Neural cell (in vitro differentiated cells): ENCODE data around the gene CCDC60. TPM values are rescaled to one million over a fixed set of nuclear protein-coding genes. Genes with fewer than 3 reads are reported as not detected.
A peak's percentile ranks its signal among the peaks of the same experiment; 100 is the strongest.

Experiments
- H2AFZ ChIP-seq: fragments of 200-600, 300-800 bp; sonication (generic), shearing (Covaris generic); 2 replicates; pipeline ENCODE4 v1.6.0; 2014; ENCODE audit warnings: low read depth, mild to moderate bottlenecking, antibody characterized with exemption, low read length, moderate library complexity
- H3F3A ChIP-seq: fragments of 200-600 bp; shearing (Covaris generic); 2 replicates; pipeline ENCODE4 v1.6.1; 2016; ENCODE audit warnings: mild to moderate bottlenecking, moderate library complexity, mixed read lengths, antibody characterized with exemption, low read length; ENCODE audit not compliant: insufficient read depth, poor library complexity, severe bottlenecking
- H3K27ac ChIP-seq: fragments of 200-600, 300-800 bp; sonication (generic), shearing (Covaris generic); 2 replicates; pipeline ENCODE4 v1.5.1; 2014; ENCODE audit warnings: mild to moderate bottlenecking, low read length, moderate library complexity
- H3K27me3 ChIP-seq: fragments of 300-800, 200-600 bp; sonication (generic), shearing (Covaris generic); 2 replicates; pipeline ENCODE4 v1.6.0; 2014; ENCODE audit warnings: mild to moderate bottlenecking, low read depth, low read length, moderate library complexity; ENCODE audit not compliant: insufficient read depth
- H3K36me3 ChIP-seq: fragments of 300-800, 200-600 bp; sonication (generic), shearing (Covaris generic); 2 replicates; pipeline ENCODE4 v1.5.1; 2014; ENCODE audit warnings: mild to moderate bottlenecking, antibody characterized with exemption, low read length, moderate library complexity; ENCODE audit not compliant: insufficient read depth
- H3K4me2 ChIP-seq: fragments of 300-800, 200-600 bp; sonication (generic), shearing (Covaris generic); 2 replicates; pipeline ENCODE4 v1.6.0; 2014; ENCODE audit warnings: mild to moderate bottlenecking, low read length
- H3K4me3 ChIP-seq: fragments of 300-800, 200-600 bp; sonication (generic), shearing (Covaris generic); 2 replicates; pipeline ENCODE4 v1.5.1; 2014; ENCODE audit warnings: mild to moderate bottlenecking, low read length, moderate library complexity
- H3K79me2 ChIP-seq: fragments of 200-600 bp; shearing (Covaris generic); replicated peaks from 2 replicates; pipeline ENCODE4 v1.6.0; 2014; ENCODE audit warnings: mild to moderate bottlenecking, low read length, moderate library complexity; ENCODE audit not compliant: insufficient read depth
- H3K9ac ChIP-seq: fragments of 300-800, 200-600 bp; sonication (generic), shearing (Covaris generic); 2 replicates; pipeline ENCODE4 v1.6.1; 2016; ENCODE audit warnings: mild to moderate bottlenecking, low read length, mixed read lengths
- H3K9me2 ChIP-seq: fragments of 200-600 bp; shearing (Covaris generic); 2 replicates; pipeline ENCODE4 v1.6.1; 2016; ENCODE audit warnings: mild to moderate bottlenecking, low read length, mixed read lengths; ENCODE audit not compliant: insufficient read depth
- H3K9me3 ChIP-seq: fragments of 200-600, 300-800 bp; sonication (generic), shearing (Covaris generic); 2 replicates; pipeline ENCODE4 v1.6.1; 2016; ENCODE audit warnings: mild to moderate bottlenecking, mixed run types, low read length, moderate library complexity, mixed read lengths
- H4K20me1 ChIP-seq: fragments of 200-600 bp; shearing (Covaris generic); 2 replicates; pipeline ENCODE4 v1.6.1; 2016; ENCODE audit warnings: mild to moderate bottlenecking, mixed run types; ENCODE audit not compliant: insufficient read depth
- EP300 ChIP-seq: fragments of 450-650 bp; conservative IDR thresholded peaks from 2 replicates; pipeline ENCODE4 v1.6.1; 2014; ENCODE audit warnings: antibody characterized with exemption, mild to moderate bottlenecking, moderate library complexity; ENCODE audit not compliant: poor library complexity, severe bottlenecking
- EZH2 ChIP-seq: fragments of 200-600, 300-800 bp; shearing (Covaris generic), sonication (generic); IDR thresholded peaks from 2 replicates; pipeline ENCODE4 v1.6.1; 2014; ENCODE audit warnings: antibody characterized with exemption, low read length, borderline replicate concordance, mild to moderate bottlenecking; ENCODE audit not compliant: insufficient read depth, poor library complexity, severe bottlenecking
- MXI1 ChIP-seq: fragments of 450-650 bp; conservative IDR thresholded peaks from 2 replicates; pipeline ENCODE4 v1.6.1; 2014; ENCODE audit warnings: antibody characterized with exemption, mild to moderate bottlenecking; ENCODE audit not compliant: poor library complexity, severe bottlenecking
- POLR2AphosphoS5 ChIP-seq: IDR thresholded peaks from 2 replicates; pipeline ENCODE4 v1.6.1; 2012
- RAD21 ChIP-seq: fragments of 450-650 bp; conservative IDR thresholded peaks from 2 replicates; pipeline ENCODE4 v1.6.1; 2014; ENCODE audit warnings: antibody characterized with exemption, mild to moderate bottlenecking, moderate library complexity
- SMC3 ChIP-seq: fragments of 450-650 bp; conservative IDR thresholded peaks from 2 replicates; pipeline ENCODE4 v1.6.1; 2014; ENCODE audit warnings: antibody characterized with exemption, mild to moderate bottlenecking, moderate library complexity; ENCODE audit not compliant: poor library complexity
- TAF1 ChIP-seq: IDR thresholded peaks from 2 replicates; pipeline ENCODE4 v1.6.1; 2012; ENCODE audit warnings: low read depth
- polyA plus RNA-seq: library from polyadenylated mRNA; depleted of rRNA; stranded (reverse); fragments of >200 nt; gene quantifications from 2 replicates; pipeline ENCODE4 v1.2.3, GENCODE V29; 2014
- TF ChIP-seq, protein P1 (sequence below): IDR thresholded peaks from 2 replicates; pipeline ENCODE4 v1.6.1; 2012; ENCODE audit warnings: borderline replicate concordance
- TF ChIP-seq, protein P2 (sequence below): fragments of 450-650 bp; IDR thresholded peaks from 2 replicates; pipeline ENCODE4 v1.5.1; 2014; ENCODE audit warnings: antibody characterized with exemption, mild to moderate bottlenecking, moderate library complexity; ENCODE audit not compliant: poor library complexity, severe bottlenecking

Gene CCDC60
- polyA plus RNA-seq, 1 donor from 2014 or later = not detected

DNA sequence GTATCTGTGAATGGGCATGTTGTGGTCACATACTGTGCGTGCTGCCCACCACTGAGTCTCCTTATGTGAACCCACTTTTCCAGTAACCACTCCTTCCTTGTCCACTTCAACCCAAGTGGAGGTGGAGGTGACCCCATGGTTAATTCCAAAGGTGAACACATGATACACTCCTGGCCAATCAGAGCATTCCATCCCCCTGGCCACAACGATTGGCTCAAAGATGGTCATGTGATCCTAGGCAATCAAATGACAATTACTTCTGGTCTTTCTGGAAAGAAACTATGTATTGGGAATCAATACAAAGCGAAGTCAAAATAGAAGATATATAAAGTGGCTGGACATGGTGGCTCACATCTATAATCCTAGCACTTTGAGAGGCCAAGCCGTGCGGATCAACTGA lies 20.2 kb upstream of the CCDC60 start:
- Histone ChIP-seq H3K27ac (no peak overlapping the region), H3F3A (no peaks in the 10 kb centered on the region), H3K9me3 (no peaks in the 10 kb centered on the region), H3K9me2 (no peaks in the 10 kb centered on the region), H3K36me3 (no peaks in the 10 kb centered on the region), H4K20me1 (no peaks in the 10 kb centered on the region), H3K79me2 (no peaks in the 10 kb centered on the region), H3K4me2 (no peak overlapping the region), H2AFZ (no peak overlapping the region), H3K9ac (no peak overlapping the region), H3K27me3 (no peaks in the 10 kb centered on the region), H3K4me3 (no peak overlapping the region)
- TF ChIP-seq EP300 (no peak), TAF1 (no peak), MXI1 (no peak), EZH2 (no peak)
- TF ChIP-seq, protein P1, sequence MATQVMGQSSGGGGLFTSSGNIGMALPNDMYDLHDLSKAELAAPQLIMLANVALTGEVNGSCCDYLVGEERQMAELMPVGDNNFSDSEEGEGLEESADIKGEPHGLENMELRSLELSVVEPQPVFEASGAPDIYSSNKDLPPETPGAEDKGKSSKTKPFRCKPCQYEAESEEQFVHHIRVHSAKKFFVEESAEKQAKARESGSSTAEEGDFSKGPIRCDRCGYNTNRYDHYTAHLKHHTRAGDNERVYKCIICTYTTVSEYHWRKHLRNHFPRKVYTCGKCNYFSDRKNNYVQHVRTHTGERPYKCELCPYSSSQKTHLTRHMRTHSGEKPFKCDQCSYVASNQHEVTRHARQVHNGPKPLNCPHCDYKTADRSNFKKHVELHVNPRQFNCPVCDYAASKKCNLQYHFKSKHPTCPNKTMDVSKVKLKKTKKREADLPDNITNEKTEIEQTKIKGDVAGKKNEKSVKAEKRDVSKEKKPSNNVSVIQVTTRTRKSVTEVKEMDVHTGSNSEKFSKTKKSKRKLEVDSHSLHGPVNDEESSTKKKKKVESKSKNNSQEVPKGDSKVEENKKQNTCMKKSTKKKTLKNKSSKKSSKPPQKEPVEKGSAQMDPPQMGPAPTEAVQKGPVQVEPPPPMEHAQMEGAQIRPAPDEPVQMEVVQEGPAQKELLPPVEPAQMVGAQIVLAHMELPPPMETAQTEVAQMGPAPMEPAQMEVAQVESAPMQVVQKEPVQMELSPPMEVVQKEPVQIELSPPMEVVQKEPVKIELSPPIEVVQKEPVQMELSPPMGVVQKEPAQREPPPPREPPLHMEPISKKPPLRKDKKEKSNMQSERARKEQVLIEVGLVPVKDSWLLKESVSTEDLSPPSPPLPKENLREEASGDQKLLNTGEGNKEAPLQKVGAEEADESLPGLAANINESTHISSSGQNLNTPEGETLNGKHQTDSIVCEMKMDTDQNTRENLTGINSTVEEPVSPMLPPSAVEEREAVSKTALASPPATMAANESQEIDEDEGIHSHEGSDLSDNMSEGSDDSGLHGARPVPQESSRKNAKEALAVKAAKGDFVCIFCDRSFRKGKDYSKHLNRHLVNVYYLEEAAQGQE = no peak

DNA sequence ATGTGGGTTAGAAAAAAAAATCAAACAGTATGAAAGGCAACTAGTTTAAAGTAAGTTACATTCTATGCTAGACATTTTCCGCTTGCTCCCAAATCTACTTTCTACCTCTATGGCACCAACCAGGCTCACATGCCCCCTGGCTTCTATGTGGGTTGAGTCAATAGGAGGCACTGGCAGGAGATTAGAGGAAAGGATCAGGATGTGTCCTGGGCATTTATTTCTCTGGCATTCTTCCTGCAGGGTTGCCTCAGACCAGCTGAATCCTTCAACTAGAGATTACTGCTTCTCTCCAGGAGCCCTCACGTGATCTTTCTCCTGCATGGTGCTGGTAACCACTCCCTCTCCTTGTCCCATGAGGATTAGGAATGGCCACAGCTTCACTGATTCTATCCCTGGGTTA lies 14.9 kb upstream of the CCDC60 start:
- Histone ChIP-seq H3K79me2 (no peaks in the 10 kb centered on the region), H2AFZ (no peak overlapping the region)

DNA sequence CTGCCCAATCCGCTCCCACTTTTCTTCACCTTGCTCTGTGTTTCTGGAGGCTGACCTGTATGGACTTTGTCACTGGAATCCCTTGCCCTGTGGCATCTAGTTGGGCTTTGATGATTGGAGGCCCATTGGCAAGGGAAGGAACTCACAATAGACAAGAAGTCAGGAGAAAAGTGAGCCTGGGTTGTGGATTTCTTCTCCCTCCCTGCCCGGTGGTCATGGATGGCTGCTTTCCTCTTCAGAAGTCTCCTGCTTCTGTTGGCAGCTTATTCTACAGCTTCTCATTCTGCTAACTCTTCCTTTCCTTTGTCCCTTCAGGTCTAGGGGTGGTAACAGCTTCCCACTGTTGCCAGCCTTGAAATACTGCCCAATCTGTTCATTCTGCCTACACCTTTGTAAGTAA lies 13.9 kb upstream of the CCDC60 start:
- Histone ChIP-seq H3F3A (no peaks in the 10 kb centered on the region), H3K9me3 (no peaks in the 10 kb centered on the region), H3K9ac (no peak overlapping the region), H3K36me3 (no peaks in the 10 kb centered on the region), H3K27me3 (no peaks in the 10 kb centered on the region), H3K4me2 (no peak overlapping the region), H3K9me2 (no peaks in the 10 kb centered on the region), H3K27ac (peak overlapping the region; percentile 24), H3K79me2 (no peaks in the 10 kb centered on the region), H2AFZ (no peak overlapping the region), H3K4me3 (no peak overlapping the region), H4K20me1 (no peaks in the 10 kb centered on the region)
- TF ChIP-seq EP300 (no peak), TAF1 (no peak), EZH2 (no peak), RAD21 (no peak), MXI1 (no peak), SMC3 (no peak), POLR2AphosphoS5 (no peak)
- TF ChIP-seq, protein P2, sequence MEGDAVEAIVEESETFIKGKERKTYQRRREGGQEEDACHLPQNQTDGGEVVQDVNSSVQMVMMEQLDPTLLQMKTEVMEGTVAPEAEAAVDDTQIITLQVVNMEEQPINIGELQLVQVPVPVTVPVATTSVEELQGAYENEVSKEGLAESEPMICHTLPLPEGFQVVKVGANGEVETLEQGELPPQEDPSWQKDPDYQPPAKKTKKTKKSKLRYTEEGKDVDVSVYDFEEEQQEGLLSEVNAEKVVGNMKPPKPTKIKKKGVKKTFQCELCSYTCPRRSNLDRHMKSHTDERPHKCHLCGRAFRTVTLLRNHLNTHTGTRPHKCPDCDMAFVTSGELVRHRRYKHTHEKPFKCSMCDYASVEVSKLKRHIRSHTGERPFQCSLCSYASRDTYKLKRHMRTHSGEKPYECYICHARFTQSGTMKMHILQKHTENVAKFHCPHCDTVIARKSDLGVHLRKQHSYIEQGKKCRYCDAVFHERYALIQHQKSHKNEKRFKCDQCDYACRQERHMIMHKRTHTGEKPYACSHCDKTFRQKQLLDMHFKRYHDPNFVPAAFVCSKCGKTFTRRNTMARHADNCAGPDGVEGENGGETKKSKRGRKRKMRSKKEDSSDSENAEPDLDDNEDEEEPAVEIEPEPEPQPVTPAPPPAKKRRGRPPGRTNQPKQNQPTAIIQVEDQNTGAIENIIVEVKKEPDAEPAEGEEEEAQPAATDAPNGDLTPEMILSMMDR = no peak
- TF ChIP-seq, protein P1 = no peak

More for the DNA sequence above, 14.9 kb upstream of the CCDC60 start:
- Histone ChIP-seq H3K27ac (peak overlapping the region; percentile 87), H4K20me1 (no peaks in the 10 kb centered on the region), H3K4me3 (peak overlapping the region; percentile 18), H3K27me3 (no peaks in the 10 kb centered on the region), H3F3A (no peaks in the 10 kb centered on the region), H3K9ac (peak overlapping the region; percentile 46), H3K36me3 (no peaks in the 10 kb centered on the region), H3K9me3 (no peaks in the 10 kb centered on the region), H3K4me2 (no peak overlapping the region), H3K9me2 (no peaks in the 10 kb centered on the region)
- no peak for TF ChIP-seq POLR2AphosphoS5
